Vagina (tissue), 2 donors: Measurements from ENCODE around the gene LRMDA. TPM values are rescaled to one million over a fixed set of nuclear protein-coding genes. Genes with fewer than 3 reads are reported as not detected.

ENCODE experiments used
- DNase-seq, 2 donors: peaks; one replicate each; pipeline ENCODE4 v3.0.0-alpha.2; 2017; ENCODE audit errors: extremely low spot score in 2 of 2
- H3K27ac ChIP-seq: fragments of 200-600 bp; sonication (generic); one replicate; pipeline ENCODE4 v1.5.1; 2019
- H3K27me3 ChIP-seq: fragments of 200-600 bp; sonication (generic); one replicate; pipeline ENCODE4 v1.5.1; 2019
- H3K36me3 ChIP-seq, 2 donors: fragments of 200-600 bp; sonication (generic); one replicate each; pipeline ENCODE4 v1.5.1; 2017 to 2019
- H3K4me1 ChIP-seq: fragments of 200-600 bp; sonication (generic); one replicate; pipeline ENCODE4 v1.5.1; 2019
- H3K4me3 ChIP-seq, 2 donors: fragments of 200-600 bp; sonication (generic); 1 replicate in 1 of 2; 2 replicates in 1 of 2; pipeline ENCODE4 v1.5.1; 2016 to 2019
- H3K9me3 ChIP-seq: fragments of 200-600 bp; sonication (generic); one replicate; pipeline ENCODE4 v1.5.1; 2019
- POLR2A ChIP-seq, 2 donors: fragments of 450-650 bp; IDR thresholded peaks; one replicate each; pipeline ENCODE4 v1.6.1; 2017; ENCODE audit warnings: antibody characterized with exemption in 2 of 2, mild to moderate bottlenecking in 2 of 2, moderate library complexity in 2 of 2
- POLR2AphosphoS5 ChIP-seq, 2 donors: sonication (generic); formaldehyde crosslinking; IDR thresholded peaks; one replicate each; pipeline ENCODE4 v1.9.0; 2017; ENCODE audit warnings: antibody characterized with exemption in 2 of 2, mild to moderate bottlenecking in 2 of 2, low read depth in 1 of 2; ENCODE audit not compliant: insufficient read depth in 1 of 2
- intact Hi-C: fragments of 100-400 bp; cut with DNase I; formaldehyde crosslinking; loops from one replicate; pipeline ENCODE4 v1.15.1; 2023
- total RNA-seq: library from RNA; depleted of rRNA; stranded (reverse); fragments of >200 nt; gene quantifications from one replicate; pipeline ENCODE4 v1.2.3, GENCODE V29; 2016
- TF ChIP-seq, protein P1 (sequence below), 3 experiments: fragments of 450-650 bp in 2 of 3; fragments of 200-600 bp in 1 of 3; sonication (generic) in 1 of 3; IDR thresholded peaks; one replicate each; pipeline ENCODE4 v1.5.1; 2017 to 2019; ENCODE audit warnings: antibody characterized with exemption in 3 of 3, mild to moderate bottlenecking in 2 of 3, moderate library complexity in 2 of 3

LRMDA gene
- total RNA-seq, 1 donor from 2014 or later: 22.6 TPM

- Histone ChIP-seq H3K4me1 (no peaks in the 10 kb centered on the region), H3K27me3 (no peaks in the 10 kb centered on the region), H3K27ac (no peak overlapping the region), H3K9me3 (no peaks in the 10 kb centered on the region), H3K4me3 (no peak overlapping the region), H3K36me3 (no peaks in the 10 kb centered on the region)
- intact Hi-C loops: no loop called here
- TF ChIP-seq, protein P1, sequence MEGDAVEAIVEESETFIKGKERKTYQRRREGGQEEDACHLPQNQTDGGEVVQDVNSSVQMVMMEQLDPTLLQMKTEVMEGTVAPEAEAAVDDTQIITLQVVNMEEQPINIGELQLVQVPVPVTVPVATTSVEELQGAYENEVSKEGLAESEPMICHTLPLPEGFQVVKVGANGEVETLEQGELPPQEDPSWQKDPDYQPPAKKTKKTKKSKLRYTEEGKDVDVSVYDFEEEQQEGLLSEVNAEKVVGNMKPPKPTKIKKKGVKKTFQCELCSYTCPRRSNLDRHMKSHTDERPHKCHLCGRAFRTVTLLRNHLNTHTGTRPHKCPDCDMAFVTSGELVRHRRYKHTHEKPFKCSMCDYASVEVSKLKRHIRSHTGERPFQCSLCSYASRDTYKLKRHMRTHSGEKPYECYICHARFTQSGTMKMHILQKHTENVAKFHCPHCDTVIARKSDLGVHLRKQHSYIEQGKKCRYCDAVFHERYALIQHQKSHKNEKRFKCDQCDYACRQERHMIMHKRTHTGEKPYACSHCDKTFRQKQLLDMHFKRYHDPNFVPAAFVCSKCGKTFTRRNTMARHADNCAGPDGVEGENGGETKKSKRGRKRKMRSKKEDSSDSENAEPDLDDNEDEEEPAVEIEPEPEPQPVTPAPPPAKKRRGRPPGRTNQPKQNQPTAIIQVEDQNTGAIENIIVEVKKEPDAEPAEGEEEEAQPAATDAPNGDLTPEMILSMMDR (IDR thresholded peaks at IDR 0.05): no peak
- TF ChIP-seq POLR2AphosphoS5 (IDR thresholded peaks at IDR 0.05; ENCODE audit: insufficient read depth in 1 of 2, low read depth in 1 of 2) (no peak), POLR2A (IDR thresholded peaks at IDR 0.05) (no peak)
- no peak for DNase-seq
Measured at GRCh38 chr10:75845176-75845947, 413.9 kb downstream of the LRMDA start.

DNA sequence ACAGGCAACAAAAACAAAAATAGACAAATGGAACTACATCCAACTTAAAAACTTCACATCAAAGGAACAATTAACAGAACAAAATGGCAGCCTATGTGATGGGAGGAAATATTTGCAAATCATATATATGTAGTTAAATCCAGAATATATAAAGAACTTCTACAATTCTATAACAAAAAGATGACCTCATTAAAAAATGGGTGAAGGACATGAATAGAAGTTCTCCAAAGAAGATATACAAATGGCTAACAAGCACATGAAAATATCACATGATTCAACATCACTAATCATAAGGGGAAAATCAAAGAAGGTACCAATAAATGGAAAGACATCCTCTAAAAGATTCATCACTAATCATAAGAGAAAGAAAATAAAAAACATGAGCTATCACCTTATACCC, 416.1 kb downstream of the LRMDA start:
- intact Hi-C loops: no loop called here
- TF ChIP-seq, protein P1 (IDR thresholded peaks at IDR 0.05): no peak
- no peak for TF ChIP-seq POLR2A (IDR thresholded peaks at IDR 0.05)
- TF ChIP-seq POLR2AphosphoS5 (IDR thresholded peaks at IDR 0.05; ENCODE audit: insufficient read depth in 1 of 2, low read depth in 1 of 2): no peak
- no peak for DNase-seq
- no peaks in the 10 kb centered on the region for H3K27me3 ChIP-seq
- no peak overlapping the region for H3K27ac ChIP-seq
- no peak overlapping the region for H3K4me3 ChIP-seq
- H3K36me3 ChIP-seq: no peaks in the 10 kb centered on the region
- H3K9me3 ChIP-seq: no peaks in the 10 kb centered on the region
- H3K4me1 ChIP-seq: no peaks in the 10 kb centered on the region

DNA sequence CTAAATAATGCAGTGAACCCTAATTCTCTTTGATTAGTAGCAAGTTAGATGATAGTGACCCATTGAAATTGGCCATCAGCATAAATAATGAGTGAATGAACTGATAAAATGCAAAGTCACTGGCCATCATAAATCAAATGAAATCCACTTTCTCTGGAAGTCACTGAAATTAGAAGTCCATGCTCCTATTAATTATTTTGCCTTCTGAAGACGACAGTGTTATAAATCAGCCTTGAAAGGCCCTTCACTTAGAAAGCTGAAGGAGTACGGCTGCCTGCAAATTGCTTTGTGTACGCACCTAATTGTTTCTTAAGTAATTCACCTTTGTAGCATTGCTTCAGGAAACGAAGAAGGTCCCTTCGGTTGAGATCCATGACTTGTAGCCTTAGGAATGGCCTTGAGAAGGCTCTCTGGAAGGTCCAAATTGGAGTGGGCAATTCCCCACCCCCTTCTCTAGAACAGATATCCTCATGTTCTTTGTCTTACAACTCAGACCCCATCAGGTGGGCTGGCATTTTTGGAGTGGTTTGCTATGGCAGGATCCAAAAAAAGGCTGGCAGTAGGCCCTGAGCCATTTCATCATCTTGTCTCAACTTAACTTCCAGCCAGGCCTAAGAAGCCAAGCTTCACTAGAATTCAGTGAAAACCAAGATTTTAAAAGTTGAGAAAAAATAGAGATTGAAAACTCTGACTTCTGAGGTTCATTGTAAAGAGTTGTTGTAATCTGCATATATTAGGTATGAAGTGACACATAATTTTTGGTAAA, 420.3 kb downstream of the LRMDA start:
- Histone ChIP-seq H3K4me3 (no peak overlapping the region), H3K36me3 (no peaks in the 10 kb centered on the region), H3K4me1 (no peaks in the 10 kb centered on the region), H3K27me3 (no peaks in the 10 kb centered on the region), H3K27ac (no peak overlapping the region), H3K9me3 (no peaks in the 10 kb centered on the region)
- TF ChIP-seq POLR2AphosphoS5 (IDR thresholded peaks at IDR 0.05; ENCODE audit: insufficient read depth in 1 of 2, low read depth in 1 of 2) (no peak), POLR2A (IDR thresholded peaks at IDR 0.05) (no peak)
- TF ChIP-seq, protein P1 (IDR thresholded peaks at IDR 0.05): no peak
- no peak for DNase-seq
- intact Hi-C loops: no loop called here

- H3K36me3 ChIP-seq: no peaks in the 10 kb centered on the region
- H3K4me3 ChIP-seq: no peak overlapping the region
- no peaks in the 10 kb centered on the region for H3K27me3 ChIP-seq
- intact Hi-C loops: no loop called here
- no peak for DNase-seq
- H3K4me1 ChIP-seq: no peaks in the 10 kb centered on the region
- H3K9me3 ChIP-seq: no peaks in the 10 kb centered on the region
- TF ChIP-seq, protein P1 (IDR thresholded peaks at IDR 0.05): no peak
- TF ChIP-seq POLR2A (IDR thresholded peaks at IDR 0.05) (no peak), POLR2AphosphoS5 (IDR thresholded peaks at IDR 0.05; ENCODE audit: insufficient read depth in 1 of 2, low read depth in 1 of 2) (no peak)
- no peak overlapping the region for H3K27ac ChIP-seq
Measured at GRCh38 chr10:75852851-75853484, 421.5 kb downstream of the LRMDA start.
